ENCODE measurements around the gene CHD9. TPM values are rescaled to one million over a fixed set of nuclear protein-coding genes. Genes with fewer than 3 reads are reported as not detected.

CHD9 gene
- total and polyA plus RNA-seq, 9 of the 15 experiments (the other 6 are each of a cell fraction or from before 2014, with no cell fraction given) = 29.0 to 69.3 (median 40.6) TPM

- no peak for TF ChIP-seq ZNF512 (tag; IDR thresholded peaks at IDR 0.05)
- TF ChIP-seq TCFL5 (CRISPR knock-in tag; conservative IDR thresholded peaks at IDR 0.05) = no peak
- no peak for TF ChIP-seq CHD7 (IDR thresholded peaks at IDR 0.05; ENCODE audit: low read depth, low read length)
- TF ChIP-seq, protein P1, sequence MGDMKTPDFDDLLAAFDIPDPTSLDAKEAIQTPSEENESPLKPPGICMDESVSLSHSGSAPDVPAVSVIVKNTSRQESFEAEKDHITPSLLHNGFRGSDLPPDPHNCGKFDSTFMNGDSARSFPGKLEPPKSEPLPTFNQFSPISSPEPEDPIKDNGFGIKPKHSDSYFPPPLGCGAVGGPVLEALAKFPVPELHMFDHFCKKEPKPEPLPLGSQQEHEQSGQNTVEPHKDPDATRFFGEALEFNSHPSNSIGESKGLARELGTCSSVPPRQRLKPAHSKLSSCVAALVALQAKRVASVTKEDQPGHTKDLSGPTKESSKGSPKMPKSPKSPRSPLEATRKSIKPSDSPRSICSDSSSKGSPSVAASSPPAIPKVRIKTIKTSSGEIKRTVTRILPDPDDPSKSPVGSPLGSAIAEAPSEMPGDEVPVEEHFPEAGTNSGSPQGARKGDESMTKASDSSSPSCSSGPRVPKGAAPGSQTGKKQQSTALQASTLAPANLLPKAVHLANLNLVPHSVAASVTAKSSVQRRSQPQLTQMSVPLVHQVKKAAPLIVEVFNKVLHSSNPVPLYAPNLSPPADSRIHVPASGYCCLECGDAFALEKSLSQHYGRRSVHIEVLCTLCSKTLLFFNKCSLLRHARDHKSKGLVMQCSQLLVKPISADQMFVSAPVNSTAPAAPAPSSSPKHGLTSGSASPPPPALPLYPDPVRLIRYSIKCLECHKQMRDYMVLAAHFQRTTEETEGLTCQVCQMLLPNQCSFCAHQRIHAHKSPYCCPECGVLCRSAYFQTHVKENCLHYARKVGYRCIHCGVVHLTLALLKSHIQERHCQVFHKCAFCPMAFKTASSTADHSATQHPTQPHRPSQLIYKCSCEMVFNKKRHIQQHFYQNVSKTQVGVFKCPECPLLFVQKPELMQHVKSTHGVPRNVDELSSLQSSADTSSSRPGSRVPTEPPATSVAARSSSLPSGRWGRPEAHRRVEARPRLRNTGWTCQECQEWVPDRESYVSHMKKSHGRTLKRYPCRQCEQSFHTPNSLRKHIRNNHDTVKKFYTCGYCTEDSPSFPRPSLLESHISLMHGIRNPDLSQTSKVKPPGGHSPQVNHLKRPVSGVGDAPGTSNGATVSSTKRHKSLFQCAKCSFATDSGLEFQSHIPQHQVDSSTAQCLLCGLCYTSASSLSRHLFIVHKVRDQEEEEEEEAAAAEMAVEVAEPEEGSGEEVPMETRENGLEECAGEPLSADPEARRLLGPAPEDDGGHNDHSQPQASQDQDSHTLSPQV (IDR thresholded peaks at IDR 0.05) = peak; percentile 66; the same call in 1 of the 2 replicates
- TF ChIP-seq ZNF224 (CRISPR knock-in tag; IDR thresholded peaks at IDR 0.05) = no peak
- TF ChIP-seq, protein P2, sequence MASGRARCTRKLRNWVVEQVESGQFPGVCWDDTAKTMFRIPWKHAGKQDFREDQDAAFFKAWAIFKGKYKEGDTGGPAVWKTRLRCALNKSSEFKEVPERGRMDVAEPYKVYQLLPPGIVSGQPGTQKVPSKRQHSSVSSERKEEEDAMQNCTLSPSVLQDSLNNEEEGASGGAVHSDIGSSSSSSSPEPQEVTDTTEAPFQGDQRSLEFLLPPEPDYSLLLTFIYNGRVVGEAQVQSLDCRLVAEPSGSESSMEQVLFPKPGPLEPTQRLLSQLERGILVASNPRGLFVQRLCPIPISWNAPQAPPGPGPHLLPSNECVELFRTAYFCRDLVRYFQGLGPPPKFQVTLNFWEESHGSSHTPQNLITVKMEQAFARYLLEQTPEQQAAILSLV (tag; IDR thresholded peaks at IDR 0.05) = no peak
- no peak for TF ChIP-seq MYNN (IDR thresholded peaks at IDR 0.05)
- TF ChIP-seq MYNN (CRISPR knock-in tag; IDR thresholded peaks at IDR 0.05) = no peak
- no peak for TF ChIP-seq ARID2 (IDR thresholded peaks at IDR 0.05)
Observed at GRCh38 chr16:53078765-53079485, 24.1 kb downstream of the CHD9 start (continued).
